ENCODE measurements around the gene MIPOL1.
"Not testable (repeated sequence)": the region's sequence is repeated elsewhere in the genome, so short reads cannot be mapped to it uniquely, and the experiment has no call there.

MIPOL1 gene

GRCh38 chr14:37447883-37448391 is 250.2 kb downstream of the MIPOL1 start:
- DNase-seq, result no peak

- no peak for DNase-seq
These were observed 254.6 kb downstream of the MIPOL1 start for GRCh38 chr14:37452323-37452722.

GRCh38 chr14:37453985-37454384 is 256.2 kb downstream of the MIPOL1 start:
- DNase-seq, result no peak

GRCh38 chr14:37457334-37457733 is 259.6 kb downstream of the MIPOL1 start:
- DNase-seq, result no peak

- not testable (repeated sequence) for DNase-seq
These were observed 264.7 kb downstream of the MIPOL1 start for GRCh38 chr14:37462426-37462825.

GRCh38 chr14:37464192-37464858 is 266.6 kb downstream of the MIPOL1 start:
- no peak for DNase-seq

GRCh38 chr14:37466003-37466622 is 268.4 kb downstream of the MIPOL1 start:
- DNase-seq, result no peak

GRCh38 chr14:37466623-37467088 is 268.9 kb downstream of the MIPOL1 start:
- no peak for DNase-seq

- no peak for DNase-seq
These were observed 271.9 kb downstream of the MIPOL1 start for GRCh38 chr14:37469650-37470049.

GRCh38 chr14:37470251-37470650 is 272.5 kb downstream of the MIPOL1 start:
- no peak for DNase-seq

- no peak for DNase-seq
These were observed 275.2 kb downstream of the MIPOL1 start for GRCh38 chr14:37472906-37473305.

GRCh38 chr14:37474191-37474590 is 276.5 kb downstream of the MIPOL1 start:
- DNase-seq, result no peak

GRCh38 chr14:37480446-37481290 is 282.9 kb downstream of the MIPOL1 start:
- DNase-seq, result no peak

- DNase-seq, result no peak
These were observed 284.7 kb downstream of the MIPOL1 start for GRCh38 chr14:37482428-37482827.

GRCh38 chr14:37483672-37484071 is 285.9 kb downstream of the MIPOL1 start:
- no peak for DNase-seq

GRCh38 chr14:37490607-37491006 is 292.9 kb downstream of the MIPOL1 start:
- DNase-seq, result no peak

GRCh38 chr14:37491076-37491475 is 293.3 kb downstream of the MIPOL1 start:
- no peak for DNase-seq

- no peak for DNase-seq
These were observed 295.9 kb downstream of the MIPOL1 start for GRCh38 chr14:37493606-37494005.

GRCh38 chr14:37497422-37497821 is 299.7 kb downstream of the MIPOL1 start:
- no peak for DNase-seq

- DNase-seq, result no peak
These were observed 304.1 kb downstream of the MIPOL1 start for GRCh38 chr14:37501877-37502276.

- no peak for DNase-seq
These were observed 310.8 kb downstream of the MIPOL1 start for GRCh38 chr14:37508503-37508902.

- DNase-seq, result no peak
These were observed 314.4 kb downstream of the MIPOL1 start for GRCh38 chr14:37512173-37512572.
